LNCAP (cell line): ENCODE measurements around the gene TMEM258.

Experiments
- CTCF ChIP-seq: fragments of 450-650 bp; IDR thresholded peaks from 2 replicates; pipeline ENCODE4 v1.5.1; 2017; ENCODE audit warnings: mild to moderate bottlenecking

The TMEM258 gene

GRCh38 chr11:61775606-61776554 lies 16.5 kb downstream of the TMEM258 start:
- no peak for TF ChIP-seq CTCF

DNA sequence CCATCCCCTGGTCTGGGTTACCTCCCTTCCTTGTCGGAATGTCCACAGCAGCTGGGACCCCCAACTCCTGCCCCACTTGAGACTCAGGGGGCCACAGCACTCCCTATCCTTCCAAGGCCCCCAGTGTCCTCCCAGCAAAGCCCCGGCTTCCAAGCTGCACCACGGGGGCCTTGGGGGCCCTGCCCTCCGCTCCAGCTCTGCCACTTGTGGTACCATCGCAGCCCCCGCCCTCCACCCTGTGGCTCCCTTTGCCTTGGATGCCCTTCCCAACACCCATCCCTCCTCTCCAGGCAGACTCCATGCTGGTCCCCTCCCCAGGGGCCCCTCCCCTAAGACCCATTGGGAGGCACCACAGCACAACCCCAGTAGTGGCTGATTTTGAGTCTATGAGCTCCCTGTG lies 17.3 kb downstream of the TMEM258 start:
- TF ChIP-seq CTCF: no peak

- no peak for TF ChIP-seq CTCF
Measured at GRCh38 chr11:61774411-61774810, 18.0 kb downstream of the TMEM258 start.

- no peak for TF ChIP-seq CTCF
Measured at GRCh38 chr11:61773809-61774208, 18.6 kb downstream of the TMEM258 start.

GRCh38 chr11:61773356-61773755 lies 19.0 kb downstream of the TMEM258 start:
- no peak for TF ChIP-seq CTCF

DNA sequence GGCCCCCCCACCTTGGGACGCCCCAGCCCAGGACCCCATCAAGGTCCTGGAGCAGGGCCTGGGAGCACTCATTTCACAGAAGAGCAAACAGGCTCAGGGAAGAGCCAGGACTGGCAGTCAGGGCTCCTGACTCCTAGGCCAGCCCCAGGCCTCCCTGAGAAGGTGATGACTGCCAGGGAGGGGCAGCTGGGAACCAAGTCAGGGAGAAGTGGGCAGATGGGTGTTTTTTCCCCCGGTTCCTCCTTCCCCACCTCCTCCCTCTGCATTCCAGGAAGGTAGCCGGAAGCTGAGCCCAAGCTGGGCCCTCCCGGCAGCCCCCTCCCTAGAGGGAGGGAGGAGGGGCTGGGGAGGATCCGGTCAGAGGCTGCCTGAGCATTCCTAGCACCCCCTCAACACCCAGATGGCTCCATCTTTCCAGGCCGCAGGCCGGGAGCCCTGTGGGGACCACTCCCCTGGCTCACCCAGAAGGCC lies 20.4 kb downstream of the TMEM258 start:
- no peak for TF ChIP-seq CTCF

- no peak for TF ChIP-seq CTCF
Measured at GRCh38 chr11:61771195-61771894, 21.1 kb downstream of the TMEM258 start.
